ENCODE results near the gene TARBP2. TPM values are rescaled to one million over a fixed set of nuclear protein-coding genes. Genes with fewer than 3 reads are reported as not detected.

TARBP2 gene
- total RNA-seq, 1 donor from 2014 or later = 45.3 TPM

- Mint-ChIP-seq H3K9me3 (ENCODE audit: unreplicated experiment) (no peaks in the 10 kb centered on the region), H3K27me3 (ENCODE audit: unreplicated experiment) (peaks cover 21% of the 10 kb centered on the region), H3K4me1 (ENCODE audit: unreplicated experiment) (peaks cover 2% of the 10 kb centered on the region), H3K4me3 (ENCODE audit: unreplicated experiment) (no peak overlapping the region), H3K27ac (ENCODE audit: unreplicated experiment) (peak overlapping the region; percentile 4), H3K36me3 (ENCODE audit: low read depth, unreplicated experiment) (peaks cover 28% of the 10 kb centered on the region)
- peak; percentile 22 for TF ChIP-seq CTCF (IDR thresholded peaks at IDR 0.05; ENCODE audit: unreplicated experiment)
- DNase-seq (ENCODE audit: low spot score) = no peak
Measured at GRCh38 chr12:53481939-53482586, 19.0 kb upstream of the TARBP2 start.

- H3K4me3 Mint-ChIP-seq (ENCODE audit: unreplicated experiment) = no peak overlapping the region
- no peak for TF ChIP-seq CTCF (IDR thresholded peaks at IDR 0.05; ENCODE audit: unreplicated experiment)
- DNase-seq (ENCODE audit: low spot score) = no peak
Measured at GRCh38 chr12:53482626-53483168, 18.4 kb upstream of the TARBP2 start.

GRCh38 chr12:53483225-53483978 lies 17.7 kb upstream of the TARBP2 start:
- DNase-seq (ENCODE audit: low spot score) = no peak

More at GRCh38 chr12:53482626-53483168, 18.4 kb upstream of the TARBP2 start:
- H3K27me3 Mint-ChIP-seq (ENCODE audit: unreplicated experiment) = peaks cover 21% of the 10 kb centered on the region
- H3K36me3 Mint-ChIP-seq (ENCODE audit: low read depth, unreplicated experiment) = peaks cover 31% of the 10 kb centered on the region
- peaks cover 2% of the 10 kb centered on the region for H3K4me1 Mint-ChIP-seq (ENCODE audit: unreplicated experiment)
- no peaks in the 10 kb centered on the region for H3K9me3 Mint-ChIP-seq (ENCODE audit: unreplicated experiment)
- H3K27ac Mint-ChIP-seq (ENCODE audit: unreplicated experiment) = no peak overlapping the region

GRCh38 chr12:53483979-53484377 lies 17.1 kb upstream of the TARBP2 start:
- H3K27ac Mint-ChIP-seq (ENCODE audit: unreplicated experiment) = no peak overlapping the region
- peaks cover 2% of the 10 kb centered on the region for H3K4me1 Mint-ChIP-seq (ENCODE audit: unreplicated experiment)
- H3K9me3 Mint-ChIP-seq (ENCODE audit: unreplicated experiment) = no peaks in the 10 kb centered on the region
- peaks cover 23% of the 10 kb centered on the region for H3K27me3 Mint-ChIP-seq (ENCODE audit: unreplicated experiment)
- no peak for TF ChIP-seq CTCF (IDR thresholded peaks at IDR 0.05; ENCODE audit: unreplicated experiment)
- peaks cover 33% of the 10 kb centered on the region for H3K36me3 Mint-ChIP-seq (ENCODE audit: low read depth, unreplicated experiment)
- no peak overlapping the region for H3K4me3 Mint-ChIP-seq (ENCODE audit: unreplicated experiment)
- no peak for DNase-seq (ENCODE audit: low spot score)

More at GRCh38 chr12:53483225-53483978, 17.7 kb upstream of the TARBP2 start:
- H3K4me3 Mint-ChIP-seq (ENCODE audit: unreplicated experiment) = no peak overlapping the region
- peaks cover 33% of the 10 kb centered on the region for H3K36me3 Mint-ChIP-seq (ENCODE audit: low read depth, unreplicated experiment)
- peak overlapping the region; percentile 42 for H3K27ac Mint-ChIP-seq (ENCODE audit: unreplicated experiment)
- peaks cover 2% of the 10 kb centered on the region for H3K4me1 Mint-ChIP-seq (ENCODE audit: unreplicated experiment)
- H3K27me3 Mint-ChIP-seq (ENCODE audit: unreplicated experiment) = peaks cover 23% of the 10 kb centered on the region
- TF ChIP-seq CTCF (IDR thresholded peaks at IDR 0.05; ENCODE audit: unreplicated experiment) = no peak
- H3K9me3 Mint-ChIP-seq (ENCODE audit: unreplicated experiment) = no peaks in the 10 kb centered on the region

Data from endothelial cell (in vitro differentiated cells).